Colon (tissue), 2 donors: ENCODE data around the gene SUPV3L1.

Experiments used
- FAIRE-seq: peaks from 2 replicates; lab custom pipeline; 2012; peaks lifted over from hg19 to GRCh38; lab: Jason Lieb, UNC
- donor health status: control.
- donor health status: control.

SUPV3L1 gene

GRCh38 chr10:69208761-69209160, 28.7 kb downstream of the SUPV3L1 start:
- FAIRE-seq = no peak

- FAIRE-seq = no peak
These were observed 29.9 kb downstream of the SUPV3L1 start for GRCh38 chr10:69209787-69210484.

GRCh38 chr10:69211104-69211503, 31.1 kb downstream of the SUPV3L1 start:
- no peak for FAIRE-seq

GRCh38 chr10:69211524-69211923, 31.5 kb downstream of the SUPV3L1 start:
- FAIRE-seq = no peak

GRCh38 chr10:69213591-69214311, 33.7 kb downstream of the SUPV3L1 start:
- FAIRE-seq = no peak

- no peak for FAIRE-seq
These were observed 34.7 kb downstream of the SUPV3L1 start for GRCh38 chr10:69214666-69215131.

GRCh38 chr10:69215405-69216171, 35.6 kb downstream of the SUPV3L1 start:
- FAIRE-seq = no peak

GRCh38 chr10:69216577-69217118, 36.6 kb downstream of the SUPV3L1 start:
- no peak for FAIRE-seq

GRCh38 chr10:69217119-69217754, 37.2 kb downstream of the SUPV3L1 start:
- FAIRE-seq = no peak

- FAIRE-seq = no peak
These were observed 38.8 kb downstream of the SUPV3L1 start for GRCh38 chr10:69218831-69219230.

- no peak for FAIRE-seq
These were observed 40.0 kb downstream of the SUPV3L1 start, which contains the start of gene HKDC1 for GRCh38 chr10:69220041-69220451. HKDC1 (plus strand) TSS chr10:69220332; CDS start chr10:69220436, 104 bp downstream.

GRCh38 chr10:69220507-69220906, 40.5 kb downstream of the SUPV3L1 start:
- FAIRE-seq = no peak

GRCh38 chr10:69222157-69223027, 42.4 kb downstream of the SUPV3L1 start:
- FAIRE-seq = no peak

- no peak for FAIRE-seq
These were observed 43.0 kb downstream of the SUPV3L1 start for GRCh38 chr10:69223028-69223342.

GRCh38 chr10:69224862-69225657, 45.0 kb downstream of the SUPV3L1 start:
- FAIRE-seq = no peak

GRCh38 chr10:69225681-69226080, 45.6 kb downstream of the SUPV3L1 start:
- FAIRE-seq = no peak

GRCh38 chr10:69226919-69227450, 47.0 kb downstream of the SUPV3L1 start:
- FAIRE-seq = no peak

GRCh38 chr10:69228151-69228550, 48.1 kb downstream of the SUPV3L1 start:
- FAIRE-seq = no peak

- FAIRE-seq = no peak
These were observed 49.5 kb downstream of the SUPV3L1 start for GRCh38 chr10:69229616-69229916.

- no peak for FAIRE-seq
These were observed 50.1 kb downstream of the SUPV3L1 start for GRCh38 chr10:69230128-69230527.
